HL-60 (cell line): ENCODE measurements around the gene CAMK2D.

ENCODE experiments used
- DNase-seq, 2 experiments: peaks; one replicate each; pipeline ENCODE4 v3.0.0-alpha.2; 2010 to 2020; ENCODE audit warnings: low read depth in 1 of 2, low spot score in 1 of 2
- H3K27ac ChIP-seq: fragments of 250-450 bp; sonication (Bioruptor Pico); replicated peaks from 2 replicates; pipeline ENCODE4 v1.5.1; 2020; ENCODE audit warnings: mild to moderate bottlenecking, moderate library complexity
- H3K27me3 ChIP-seq: fragments of 250-450 bp; sonication (Bioruptor Pico); 2 replicates; pipeline ENCODE4 v1.5.1; 2021; ENCODE audit warnings: mild to moderate bottlenecking, moderate library complexity; ENCODE audit not compliant: insufficient read depth, poor library complexity, severe bottlenecking
- H3K4me3 ChIP-seq: replicated peaks from 2 replicates; pipeline ENCODE4 v1.5.1; 2011; ENCODE audit warnings: mild to moderate bottlenecking, control low read depth, low read length; ENCODE audit not compliant: insufficient read depth
- CTCF ChIP-seq: IDR thresholded peaks from one replicate; pipeline ENCODE4 v1.5.1; 2011; ENCODE audit warnings: low read length, control low read depth, inconsistent platforms; ENCODE audit not compliant: insufficient read depth
- GABPA ChIP-seq: IDR thresholded peaks from 2 replicates; pipeline ENCODE4 v1.6.1; 2012; ENCODE audit warnings: low read depth
- POLR2AphosphoS5 ChIP-seq: IDR thresholded peaks from 2 replicates; pipeline ENCODE4 v1.6.1; 2012; ENCODE audit warnings: low read depth
- REST ChIP-seq: IDR thresholded peaks from 2 replicates; pipeline ENCODE4 v1.6.1; 2012; ENCODE audit warnings: low read depth; ENCODE audit not compliant: insufficient replicate concordance
- SPI1 ChIP-seq: IDR thresholded peaks from 2 replicates; pipeline ENCODE4 v1.6.1; 2012; ENCODE audit warnings: low read depth, mild to moderate bottlenecking, borderline replicate concordance

The CAMK2D gene

GRCh38 chr4:113537203-113537602 lies 224.3 kb downstream of the CAMK2D start:
- H3K4me3 ChIP-seq: no peak overlapping the region
- no peak for DNase-seq
- no peak overlapping the region for H3K27ac ChIP-seq
- TF ChIP-seq GABPA (no peak), CTCF (no peak), SPI1 (no peak), POLR2AphosphoS5 (no peak), REST (no peak)
- no peaks in the 10 kb centered on the region for H3K27me3 ChIP-seq

- no peak for DNase-seq
- Histone ChIP-seq H3K27me3 (no peaks in the 10 kb centered on the region), H3K27ac (no peak overlapping the region), H3K4me3 (no peak overlapping the region)
- no peak for TF ChIP-seq SPI1
- TF ChIP-seq POLR2AphosphoS5: no peak
- TF ChIP-seq REST: no peak
- no peak for TF ChIP-seq CTCF
- TF ChIP-seq GABPA: no peak
Measured at GRCh38 chr4:113534711-113535110, 226.8 kb downstream of the CAMK2D start.

GRCh38 chr4:113531572-113531971 lies 230.0 kb downstream of the CAMK2D start:
- Histone ChIP-seq H3K27me3 (no peaks in the 10 kb centered on the region), H3K4me3 (no peak overlapping the region), H3K27ac (no peak overlapping the region)
- DNase-seq: no peak
- TF ChIP-seq SPI1: no peak
- TF ChIP-seq GABPA: no peak
- no peak for TF ChIP-seq CTCF
- TF ChIP-seq POLR2AphosphoS5: no peak
- no peak for TF ChIP-seq REST
